Keratinocyte (primary cell): Measurements from ENCODE around the gene SLC6A7. TPM values are rescaled to one million over a fixed set of nuclear protein-coding genes. Genes with fewer than 3 reads are reported as not detected.

Experiments used
- DNase-seq: peaks from one replicate; pipeline ENCODE4 v3.0.0-alpha.2; 2011; ENCODE audit warnings: low read depth, missing footprints, low spot score
- FAIRE-seq: peaks from 2 replicates; lab custom pipeline; 2011; peaks lifted over from hg19 to GRCh38; lab: Jason Lieb, UNC
- H2AFZ ChIP-seq: 2 replicates; pipeline ENCODE4 v1.6.0; 2012; ENCODE audit warnings: low read length, control low read depth, inconsistent platforms; ENCODE audit not compliant: control insufficient read depth
- H3K27ac ChIP-seq: 2 replicates; pipeline ENCODE4 v1.5.1; 2011; ENCODE audit warnings: low read length; ENCODE audit not compliant: control insufficient read depth, insufficient read depth
- H3K27me3 ChIP-seq: 3 replicates; pipeline ENCODE4 v1.6.0; 2011; ENCODE audit warnings: low read length; ENCODE audit not compliant: control insufficient read depth, insufficient read depth; ENCODE audit errors: extremely low read depth
- H3K36me3 ChIP-seq, 2 experiments: 2 replicates in 1 of 2; 3 replicates in 1 of 2; pipeline ENCODE4 v1.5.1; 2011; ENCODE audit warnings: low read length in 2 of 2, mild to moderate bottlenecking in 1 of 2; ENCODE audit not compliant: control insufficient read depth in 2 of 2, insufficient read depth in 2 of 2; ENCODE audit errors: extremely low read depth in 1 of 2
- H3K4me1 ChIP-seq: 3 replicates; pipeline ENCODE4 v1.5.1; 2011; ENCODE audit warnings: low read length; ENCODE audit not compliant: control insufficient read depth, insufficient read depth; ENCODE audit errors: extremely low read depth
- H3K4me2 ChIP-seq: 3 replicates; pipeline ENCODE4 v1.6.0; 2011; ENCODE audit warnings: low read depth, low read length; ENCODE audit not compliant: control insufficient read depth, insufficient read depth; ENCODE audit errors: extremely low read depth
- H3K4me3 ChIP-seq, 3 experiments: fragments of 200-600 bp in 1 of 3; sonication (generic) in 1 of 3; 2 replicates in 2 of 3; 3 replicates in 1 of 3; pipeline ENCODE4 v1.5.1; 2011 to 2016; ENCODE audit warnings: low read length in 3 of 3, mild to moderate bottlenecking in 3 of 3, control low read depth in 2 of 3, inconsistent platforms in 1 of 3, low read depth in 1 of 3, mixed read lengths in 1 of 3, mixed run types in 1 of 3, moderate library complexity in 1 of 3; ENCODE audit not compliant: control insufficient read depth in 2 of 3, insufficient read depth in 2 of 3; ENCODE audit errors: extremely low read depth in 1 of 3
- H3K79me2 ChIP-seq: 2 replicates; pipeline ENCODE4 v1.6.0; 2012; ENCODE audit warnings: low read length; ENCODE audit not compliant: control insufficient read depth, insufficient read depth
- H3K9ac ChIP-seq: 3 replicates; pipeline ENCODE4 v1.6.0; 2011; ENCODE audit warnings: low read length; ENCODE audit not compliant: control insufficient read depth, insufficient read depth; ENCODE audit errors: extremely low read depth
- H3K9me1 ChIP-seq: 3 replicates; pipeline ENCODE4 v1.6.0; 2011; ENCODE audit warnings: low read length; ENCODE audit not compliant: control insufficient read depth, insufficient read depth; ENCODE audit errors: extremely low read depth
- H3K9me3 ChIP-seq: 2 replicates; pipeline ENCODE4 v1.5.1; 2012; ENCODE audit warnings: low read depth, low read length; ENCODE audit not compliant: control insufficient read depth
- H4K20me1 ChIP-seq: 3 replicates; pipeline ENCODE4 v1.6.0; 2011; ENCODE audit warnings: low read length; ENCODE audit not compliant: control insufficient read depth, insufficient read depth; ENCODE audit errors: extremely low read depth
- EZH2 ChIP-seq: IDR thresholded peaks from one replicate; pipeline ENCODE4 v1.6.1; 2012; ENCODE audit warnings: inconsistent platforms, mild to moderate bottlenecking, low read length, moderate library complexity
- dilution Hi-C: fragments of 300-500 bp; cut with MboI; formaldehyde crosslinking; loops from one replicate; pipeline ENCODE4 v1.7.0; 2020; ENCODE audit warnings: low sequenced_read_pairs; ENCODE audit not compliant: extremely low pct_ligation_motif_present
- polyA plus RNA-seq, 5 experiments: library from polyadenylated mRNA; depleted of rRNA in 3 of 5; stranded (reverse) in 3 of 5; stranded (forward) in 1 of 5; unstranded in 1 of 5; fragments of >200 nt; gene quantifications; 1 replicate in 1 of 5; 2 replicates in 3 of 5; 3 replicates in 1 of 5; pipeline versions ENCODE4 v1.2.1 to v1.2.3, GENCODE V29; 2011 to 2012; ENCODE audit warnings: missing spikeins in 2 of 5, low read depth in 1 of 5, low replicate concordance in 1 of 5
- TF ChIP-seq, protein P1 (sequence below), 3 experiments: IDR thresholded peaks in 1 of 3; conservative IDR thresholded peaks in 1 of 3; optimal IDR thresholded peaks in 1 of 3; 2 replicates in 2 of 3; 3 replicates in 1 of 3; pipeline versions ENCODE3 to v1.5.1; 2011; ENCODE audit warnings: low read length in 3 of 3, mild to moderate bottlenecking in 3 of 3, moderate library complexity in 2 of 3, control low read depth in 1 of 3, inconsistent platforms in 1 of 3; ENCODE audit not compliant: insufficient read depth in 2 of 3; ENCODE audit errors: extremely low read depth in 1 of 3

SLC6A7 gene
- polyA plus RNA-seq, 1 donor (not counting 4 experiments of a cell fraction or from before 2014, with no cell fraction given) = not detected

DNA sequence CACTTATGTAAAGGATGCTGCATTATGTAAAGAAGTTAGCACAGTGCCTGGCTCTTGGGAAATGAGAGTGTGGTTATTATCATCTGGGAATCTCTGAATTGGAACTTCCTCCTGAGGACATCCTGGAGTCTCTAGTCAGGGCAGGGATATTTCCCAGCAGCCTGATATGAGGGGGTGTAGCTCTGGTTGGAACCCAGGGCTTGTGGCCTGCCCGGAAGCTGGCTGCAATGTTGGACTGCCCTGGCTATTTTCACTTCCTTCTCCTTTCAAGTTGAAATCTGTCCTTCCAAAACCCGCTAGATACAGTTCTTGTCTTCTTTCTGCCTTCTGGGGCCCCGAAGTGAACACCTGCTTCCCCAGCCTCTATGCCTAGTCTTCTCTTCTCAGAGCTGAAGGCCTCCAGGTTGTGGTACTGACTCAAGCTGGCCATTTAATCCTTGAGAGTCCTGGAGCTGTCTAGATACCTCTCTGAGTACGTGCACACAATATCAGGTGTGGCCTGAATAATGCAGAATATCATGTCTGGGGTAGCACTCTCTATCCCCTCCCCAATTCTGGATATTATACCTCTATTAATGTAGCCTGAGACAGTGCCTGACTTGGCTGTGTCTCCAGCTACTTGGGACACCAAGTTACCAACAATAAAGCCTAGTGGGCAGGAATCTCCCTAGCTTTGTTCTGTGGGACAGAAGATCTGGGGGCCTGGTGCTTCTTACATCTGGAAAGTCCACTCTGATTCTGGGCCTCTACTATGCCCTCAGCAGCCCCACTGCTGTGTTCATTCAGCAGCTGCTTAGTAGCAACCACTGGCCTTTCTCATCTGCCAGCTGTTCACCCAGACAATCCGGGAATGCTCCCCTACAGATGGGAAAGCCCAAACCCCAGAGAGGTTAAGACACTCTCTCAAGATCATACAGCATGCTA lies 45.0 kb downstream of the SLC6A7 start:
- Histone ChIP-seq H3K4me3 (no peak overlapping the region), H4K20me1 (no peaks in the 10 kb centered on the region), H3K4me2 (no peak overlapping the region), H3K27me3 (no peaks in the 10 kb centered on the region), H3K79me2 (no peaks in the 10 kb centered on the region), H3K9me1 (no peaks in the 10 kb centered on the region), H3K36me3 (no peaks in the 10 kb centered on the region), H3K9me3 (no peaks in the 10 kb centered on the region), H3K4me1 (no peaks in the 10 kb centered on the region), H2AFZ (no peak overlapping the region), H3K27ac (no peak overlapping the region), H3K9ac (no peak overlapping the region)
- dilution Hi-C loops = no loop called here
- TF ChIP-seq, protein P1, sequence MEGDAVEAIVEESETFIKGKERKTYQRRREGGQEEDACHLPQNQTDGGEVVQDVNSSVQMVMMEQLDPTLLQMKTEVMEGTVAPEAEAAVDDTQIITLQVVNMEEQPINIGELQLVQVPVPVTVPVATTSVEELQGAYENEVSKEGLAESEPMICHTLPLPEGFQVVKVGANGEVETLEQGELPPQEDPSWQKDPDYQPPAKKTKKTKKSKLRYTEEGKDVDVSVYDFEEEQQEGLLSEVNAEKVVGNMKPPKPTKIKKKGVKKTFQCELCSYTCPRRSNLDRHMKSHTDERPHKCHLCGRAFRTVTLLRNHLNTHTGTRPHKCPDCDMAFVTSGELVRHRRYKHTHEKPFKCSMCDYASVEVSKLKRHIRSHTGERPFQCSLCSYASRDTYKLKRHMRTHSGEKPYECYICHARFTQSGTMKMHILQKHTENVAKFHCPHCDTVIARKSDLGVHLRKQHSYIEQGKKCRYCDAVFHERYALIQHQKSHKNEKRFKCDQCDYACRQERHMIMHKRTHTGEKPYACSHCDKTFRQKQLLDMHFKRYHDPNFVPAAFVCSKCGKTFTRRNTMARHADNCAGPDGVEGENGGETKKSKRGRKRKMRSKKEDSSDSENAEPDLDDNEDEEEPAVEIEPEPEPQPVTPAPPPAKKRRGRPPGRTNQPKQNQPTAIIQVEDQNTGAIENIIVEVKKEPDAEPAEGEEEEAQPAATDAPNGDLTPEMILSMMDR (optimal IDR thresholded peaks at IDR 0.05 in 1 of 3, IDR thresholded peaks at IDR 0.05 in 1 of 3, conservative IDR thresholded peaks at IDR 0.05 in 1 of 3; ENCODE audit: extremely low read depth in 1 of 3, insufficient read depth in 2 of 3, low read length in 3 of 3) = no peak
- DNase-seq = no peak
- FAIRE-seq = no peak

DNA sequence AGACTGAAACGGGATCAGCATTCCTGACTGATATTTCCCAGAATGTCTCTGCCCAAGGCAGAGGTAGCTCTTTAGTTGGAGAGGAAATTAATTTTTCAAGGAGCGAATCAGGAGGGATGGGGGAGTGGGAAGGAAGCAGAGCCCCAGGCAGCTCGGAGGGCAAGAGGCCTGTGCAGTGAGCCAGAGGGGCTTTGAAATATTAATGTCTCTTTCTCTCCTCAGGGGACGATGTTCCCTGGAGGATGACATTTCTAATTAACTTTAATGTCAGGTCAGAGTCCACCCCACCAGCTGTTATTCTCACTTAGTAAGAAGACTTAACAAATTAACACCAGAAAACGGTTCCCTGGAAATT lies 45.6 kb downstream of the SLC6A7 start:
- Histone ChIP-seq H3K4me3 (no peak overlapping the region), H3K27ac (no peak overlapping the region), H3K9me3 (no peaks in the 10 kb centered on the region), H3K36me3 (no peaks in the 10 kb centered on the region), H3K79me2 (no peaks in the 10 kb centered on the region), H3K4me2 (no peak overlapping the region), H3K9me1 (no peaks in the 10 kb centered on the region), H2AFZ (no peak overlapping the region), H3K27me3 (no peaks in the 10 kb centered on the region), H3K9ac (no peak overlapping the region), H3K4me1 (no peaks in the 10 kb centered on the region), H4K20me1 (no peaks in the 10 kb centered on the region)
- dilution Hi-C loops = no loop called here
- DNase-seq (no peak), FAIRE-seq (no peak)
- TF ChIP-seq EZH2 = no peak
- TF ChIP-seq, protein P1 (optimal IDR thresholded peaks at IDR 0.05 in 1 of 3, IDR thresholded peaks at IDR 0.05 in 1 of 3, conservative IDR thresholded peaks at IDR 0.05 in 1 of 3; ENCODE audit: extremely low read depth in 1 of 3, insufficient read depth in 2 of 3, low read length in 3 of 3) = no peak
